Activated CD8-positive, alpha-beta T cell treated with anti-CD3 and anti-CD28 coated beads, Interleukin-2, amount 10 ng/mL, durations not matched to agents 7 days and 5 days (primary cell): ENCODE data around the gene CSKMT. TPM values are rescaled to one million over a fixed set of nuclear protein-coding genes. Genes with fewer than 3 reads are reported as not detected.

ENCODE experiments used
- total RNA-seq, 2 experiments: library from RNA; stranded (reverse); gene quantifications; one replicate each; pipeline ENCODE4 v1.2.3, GENCODE V29; 2021

The CSKMT gene
- total RNA-seq, 2 experiments from 2014 or later: 21.9 to 22.8 TPM

Other genes with a start within 250 kb of the CSKMT start
- gene SCGB1A1, start 246.3 kb upstream of the CSKMT start, total RNA-seq: not detected
- gene AHNAK, start 118.5 kb upstream of the CSKMT start, total RNA-seq: 100 to 1,000 TPM; 123 to 129 TPM
- 1,000 to 10,000 TPM; 1,058 to 1,098 TPM for gene EEF1G, start 91.4 kb upstream of the CSKMT start, total RNA-seq
- 10 to 100 TPM; 22.2 to 25.0 TPM for gene TUT1, start 73.8 kb upstream of the CSKMT start, total RNA-seq
- 100 to 1,000 TPM; 249 to 273 TPM for gene MTA2, start 63.4 kb upstream of the CSKMT start, total RNA-seq
- gene EML3, start 52.5 kb upstream of the CSKMT start, total RNA-seq: 100 to 1,000 TPM; 120 to 144 TPM
- 1 to 10 TPM; 1.3 to 2.0 TPM for gene ROM1, start 52.1 kb upstream of the CSKMT start, total RNA-seq
- gene B3GAT3, start 43.3 kb upstream of the CSKMT start, total RNA-seq: 10 to 100 TPM; 63.0 to 64.8 TPM
- 100 to 1,000 TPM; 297 to 310 TPM for gene GANAB, start 18.7 kb upstream of the CSKMT start, total RNA-seq
- 10 to 100 TPM; 28.9 to 29.2 TPM for gene INTS5, start 12.0 kb upstream of the CSKMT start, total RNA-seq
- gene C11orf98, start 102 bp upstream of the CSKMT start, total RNA-seq: 100 to 1,000 TPM; 131 to 133 TPM
- 1 to 10 TPM; 7.5 TPM for gene UQCC3, start 6.4 kb downstream of the CSKMT start, total RNA-seq
- 10 to 100 TPM; 22.3 to 25.0 TPM for gene LBHD1, start 7.0 kb downstream of the CSKMT start, total RNA-seq
- 100 to 1,000 TPM; 107 to 118 TPM for gene UBXN1, start 13.8 kb downstream of the CSKMT start, total RNA-seq
- under 1 TPM; 0.21 to 0.34 TPM for gene LRRN4CL, start 24.2 kb downstream of the CSKMT start, total RNA-seq
- gene BSCL2, start 42.1 kb downstream of the CSKMT start, total RNA-seq: 10 to 100 TPM; 30.3 to 39.9 TPM
- not detected for gene GNG3, start 42.4 kb downstream of the CSKMT start, total RNA-seq
- 10 to 100 TPM; 65.4 to 67.0 TPM for gene HNRNPUL2, start 62.1 kb downstream of the CSKMT start, total RNA-seq
- 10 to 100 TPM; 44.3 to 46.1 TPM for gene TTC9C, start 63.2 kb downstream of the CSKMT start, total RNA-seq
- gene ZBTB3, start 88.8 kb downstream of the CSKMT start, total RNA-seq: 10 to 100 TPM; 12.4 to 12.8 TPM
- 10 to 100 TPM; 89.7 to 96.6 TPM for gene POLR2G, start 96.3 kb downstream of the CSKMT start, total RNA-seq
- gene TAF6L, start 106.1 kb downstream of the CSKMT start, total RNA-seq: 10 to 100 TPM; 21.8 to 23.7 TPM
- gene TMEM179B, start 122.1 kb downstream of the CSKMT start, total RNA-seq: 10 to 100 TPM; 37.3 to 40.8 TPM
- gene TMEM223, start 126.7 kb downstream of the CSKMT start, total RNA-seq: 10 to 100 TPM; 20.1 to 20.3 TPM
- gene NXF1, start 140.1 kb downstream of the CSKMT start, total RNA-seq: 100 to 1,000 TPM; 110 to 111 TPM
- gene STX5, start 166.7 kb downstream of the CSKMT start, total RNA-seq: 10 to 100 TPM; 30.4 to 32.7 TPM
- not detected for gene TEX54, start 167.5 kb downstream of the CSKMT start, total RNA-seq
- 10 to 100 TPM; 66.0 to 66.9 TPM for gene WDR74, start 174.3 kb downstream of the CSKMT start, total RNA-seq
- 100 to 1,000 TPM; 190 to 202 TPM for gene SLC3A2, start 215.6 kb downstream of the CSKMT start, total RNA-seq